VCaP (cell line): ENCODE data around the gene FOLR1.
"Not testable (repeated sequence)": the region's sequence is repeated elsewhere in the genome, so short reads cannot be mapped to it uniquely, and the experiment has no call there.

Experiments
- H3K27ac ChIP-seq: fragments of 450-650 bp; 2 replicates; pipeline ENCODE4 v1.5.1; 2017
- TF ChIP-seq, protein P1 (sequence below): fragments of 450-650 bp; conservative IDR thresholded peaks from 2 replicates; pipeline ENCODE4 v1.5.1; 2017; ENCODE audit warnings: mild to moderate bottlenecking, moderate library complexity

Gene FOLR1

GRCh38 chr11:72191961-72192381 is at the start of gene FOLR1:
FOLR1 (plus strand) TSS chr11:72192140; CDS start chr11:72192174, 34 bp downstream.
- TF ChIP-seq, protein P1, sequence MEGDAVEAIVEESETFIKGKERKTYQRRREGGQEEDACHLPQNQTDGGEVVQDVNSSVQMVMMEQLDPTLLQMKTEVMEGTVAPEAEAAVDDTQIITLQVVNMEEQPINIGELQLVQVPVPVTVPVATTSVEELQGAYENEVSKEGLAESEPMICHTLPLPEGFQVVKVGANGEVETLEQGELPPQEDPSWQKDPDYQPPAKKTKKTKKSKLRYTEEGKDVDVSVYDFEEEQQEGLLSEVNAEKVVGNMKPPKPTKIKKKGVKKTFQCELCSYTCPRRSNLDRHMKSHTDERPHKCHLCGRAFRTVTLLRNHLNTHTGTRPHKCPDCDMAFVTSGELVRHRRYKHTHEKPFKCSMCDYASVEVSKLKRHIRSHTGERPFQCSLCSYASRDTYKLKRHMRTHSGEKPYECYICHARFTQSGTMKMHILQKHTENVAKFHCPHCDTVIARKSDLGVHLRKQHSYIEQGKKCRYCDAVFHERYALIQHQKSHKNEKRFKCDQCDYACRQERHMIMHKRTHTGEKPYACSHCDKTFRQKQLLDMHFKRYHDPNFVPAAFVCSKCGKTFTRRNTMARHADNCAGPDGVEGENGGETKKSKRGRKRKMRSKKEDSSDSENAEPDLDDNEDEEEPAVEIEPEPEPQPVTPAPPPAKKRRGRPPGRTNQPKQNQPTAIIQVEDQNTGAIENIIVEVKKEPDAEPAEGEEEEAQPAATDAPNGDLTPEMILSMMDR: no peak
- no peak within 1 kb of the TSS for H3K27ac ChIP-seq

DNA sequence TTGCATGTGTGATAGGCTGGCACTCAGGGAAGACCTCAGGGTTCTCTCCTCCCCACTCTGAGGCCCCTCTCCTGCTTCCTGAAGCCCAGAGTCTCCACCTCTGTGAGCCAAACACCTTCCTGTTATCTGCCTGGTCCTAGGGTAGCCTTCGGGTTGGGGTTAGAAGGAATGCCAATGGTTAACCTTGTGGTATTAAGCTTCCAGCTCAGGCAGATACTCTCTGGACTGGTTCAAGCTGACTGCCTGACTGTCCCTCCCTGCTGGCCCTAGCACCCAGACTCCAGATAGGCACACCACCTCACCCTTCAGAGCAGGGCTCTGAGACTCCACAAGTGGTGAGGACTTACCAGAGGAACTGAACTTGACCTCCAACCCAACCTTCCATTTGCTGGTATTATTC is 49.4 kb upstream of the FOLR1 start:
- H3K27ac ChIP-seq: not testable (repeated sequence)

- TF ChIP-seq, protein P1: no peak
- no peak overlapping the region for H3K27ac ChIP-seq
These were observed 47.0 kb upstream of the FOLR1 start for GRCh38 chr11:72144807-72145565.

DNA sequence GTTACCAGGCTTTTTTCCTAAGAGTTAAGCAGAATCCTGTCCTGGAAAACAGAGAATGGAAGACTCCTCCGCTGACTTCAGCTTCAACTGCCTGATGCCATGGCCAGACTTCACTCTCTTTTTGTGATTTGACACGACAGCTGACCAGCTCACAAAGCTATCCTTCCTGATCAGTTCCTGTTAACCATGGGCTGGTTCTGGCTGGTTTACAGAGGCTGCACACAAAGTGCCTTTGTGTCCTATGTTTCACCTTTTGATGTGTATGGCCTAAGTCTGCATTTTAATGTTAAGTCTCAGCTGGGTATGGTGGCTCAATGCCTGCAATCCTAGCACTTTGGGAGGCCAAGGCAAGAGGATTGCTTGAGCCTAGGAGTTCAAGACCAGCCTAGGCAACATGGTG is 45.3 kb upstream of the FOLR1 start:
- H3K27ac ChIP-seq: no peak overlapping the region
- TF ChIP-seq, protein P1: no peak

DNA sequence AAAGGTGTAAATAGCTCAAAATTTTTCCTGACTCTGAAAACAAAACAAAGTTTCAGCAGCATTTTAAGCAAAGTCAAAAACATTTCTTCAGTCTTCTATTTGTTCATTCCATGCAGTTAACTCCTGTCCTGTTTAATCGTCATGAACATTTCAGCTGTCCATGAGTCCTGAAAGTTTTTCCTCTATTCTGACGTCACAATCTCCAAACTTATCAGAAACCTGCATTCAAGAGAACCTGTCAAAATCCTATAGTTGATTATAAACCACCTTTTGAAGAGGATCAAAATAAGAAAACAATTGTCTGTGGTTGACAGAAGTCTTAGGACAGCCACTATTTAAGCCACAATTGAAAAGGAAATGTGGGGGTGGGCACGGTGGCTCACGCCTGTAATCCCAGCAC is 41.1 kb upstream of the FOLR1 start:
- TF ChIP-seq, protein P1: no peak
- H3K27ac ChIP-seq: no peak overlapping the region

DNA sequence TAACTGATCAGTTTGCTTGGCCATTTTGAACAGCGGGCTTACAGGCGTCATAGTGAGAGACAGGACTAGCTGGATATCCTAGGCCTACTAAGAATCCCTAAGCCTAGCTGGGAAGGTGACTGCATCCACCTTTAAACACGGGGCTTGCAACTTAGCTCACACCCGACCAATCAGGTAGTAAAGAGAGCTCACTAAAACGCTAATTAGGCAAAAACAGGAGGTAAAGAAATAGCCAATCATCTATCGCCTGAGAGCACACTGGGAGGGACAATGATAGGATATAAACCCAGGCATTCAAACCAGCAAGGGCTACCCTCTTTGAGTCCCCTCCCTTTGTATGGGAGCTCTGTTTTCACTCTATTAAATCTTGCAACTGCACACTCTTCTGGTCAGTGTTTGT is 38.1 kb upstream of the FOLR1 start:
- not testable (repeated sequence) for H3K27ac ChIP-seq

DNA sequence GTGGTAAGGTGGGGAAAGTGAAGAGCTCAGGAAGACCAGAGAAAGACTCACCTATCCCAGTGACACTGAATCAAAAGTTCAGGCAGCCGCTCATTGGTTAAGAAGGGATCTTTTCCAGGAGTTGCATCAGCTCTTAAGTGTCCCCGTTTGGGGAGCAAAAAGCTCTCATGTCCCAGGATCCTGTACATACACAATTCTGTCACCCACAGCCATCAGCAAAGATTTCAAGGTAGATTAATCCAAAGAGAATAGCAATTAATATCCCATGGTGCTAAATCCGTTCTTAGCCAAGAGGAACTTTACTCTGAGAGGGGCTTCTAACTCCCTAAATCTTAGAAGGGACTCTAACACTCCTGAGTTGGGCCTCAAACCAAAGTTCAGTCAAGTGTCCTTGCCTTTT is 37.1 kb upstream of the FOLR1 start:
- H3K27ac ChIP-seq: no peak overlapping the region
- TF ChIP-seq, protein P1: no peak

- TF ChIP-seq, protein P1: no peak
- H3K27ac ChIP-seq: no peak overlapping the region
These were observed 36.2 kb upstream of the FOLR1 start for GRCh38 chr11:72155751-72156150.
